ENCODE measurements around the gene MYH11.
"Not testable (repeated sequence)": the region's sequence is repeated elsewhere in the genome, so short reads cannot be mapped to it uniquely, and the experiment has no call there.

Gene MYH11

DNA sequence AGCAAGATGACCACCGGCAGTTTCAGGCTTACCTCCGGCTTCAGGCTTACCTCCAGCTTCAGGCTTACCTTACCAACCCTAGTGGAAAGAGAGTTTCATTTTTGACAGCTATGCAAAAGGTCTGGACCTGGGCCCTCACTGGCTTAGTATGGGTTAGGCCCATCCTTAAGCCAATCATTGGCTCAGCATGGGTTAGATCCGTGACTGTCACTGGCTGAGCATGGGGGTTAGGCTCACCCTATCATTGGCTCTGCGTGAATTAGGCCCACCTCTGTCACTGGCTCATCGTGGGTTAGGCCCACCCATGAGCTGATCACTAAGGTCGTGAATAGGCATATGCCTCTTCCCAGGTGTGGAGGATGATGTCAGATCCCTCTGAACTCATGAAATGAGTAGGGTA, 198.7 kb downstream of the MYH11 start:
- no peak overlapping the region for H3K9ac ChIP-seq (ENCODE audit: low read length)
- no peaks in the 10 kb centered on the region for H3K36me3 ChIP-seq (ENCODE audit: control insufficient read depth, insufficient read depth, low read length, severe bottlenecking)
- DNase-seq (ENCODE audit: low read depth) = no peak
- no peaks in the 10 kb centered on the region for H3K27me3 ChIP-seq (replicated peaks; ENCODE audit: control insufficient read depth, insufficient read depth, low read length)
- peaks cover 13% of the 10 kb centered on the region for H3K4me1 ChIP-seq (ENCODE audit: control insufficient read depth, insufficient read depth, low read length)
- no peak overlapping the region for H3K4me3 ChIP-seq (ENCODE audit: low read length)
- H3K9me3 ChIP-seq (ENCODE audit: control insufficient read depth, low read length) = no peaks in the 10 kb centered on the region

- not testable (repeated sequence) for H3K9ac ChIP-seq (ENCODE audit: low read length); H3K36me3 ChIP-seq (ENCODE audit: control insufficient read depth, insufficient read depth, low read length, severe bottlenecking); H3K27me3 ChIP-seq (replicated peaks; ENCODE audit: control insufficient read depth, insufficient read depth, low read length); H3K4me3 ChIP-seq (ENCODE audit: low read length); H3K9me3 ChIP-seq (ENCODE audit: control insufficient read depth, low read length); DNase-seq (ENCODE audit: low read depth)
- H3K4me1 ChIP-seq (ENCODE audit: control insufficient read depth, insufficient read depth, low read length) = peaks cover 13% of the 10 kb centered on the region
Observed at GRCh38 chr16:15655561-15655960, 201.3 kb downstream of the MYH11 start.

DNA sequence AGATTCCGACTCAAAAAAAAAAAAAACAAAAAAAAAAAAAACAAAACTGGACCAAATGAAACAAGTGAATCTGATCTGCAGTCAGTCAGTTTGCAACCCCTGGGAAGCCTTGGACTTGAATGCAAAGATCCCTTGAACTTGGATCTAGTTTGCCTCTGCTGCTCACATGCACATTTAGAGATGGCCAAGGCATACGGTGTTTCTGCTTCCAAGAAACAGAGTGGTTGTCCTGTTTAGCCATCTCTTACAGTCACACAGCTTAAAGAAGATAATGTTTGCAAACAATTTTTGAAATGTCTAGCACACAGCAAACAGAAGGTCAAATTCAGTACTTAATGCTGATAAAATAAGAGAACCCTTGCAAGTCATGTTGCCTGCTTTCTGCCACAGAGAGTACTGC, 202.2 kb downstream of the MYH11 start:
- H3K4me3 ChIP-seq (ENCODE audit: low read length) = no peak overlapping the region
- H3K36me3 ChIP-seq (ENCODE audit: control insufficient read depth, insufficient read depth, low read length, severe bottlenecking) = no peaks in the 10 kb centered on the region
- no peak for DNase-seq (ENCODE audit: low read depth)
- H3K9ac ChIP-seq (ENCODE audit: low read length) = no peak overlapping the region
- H3K9me3 ChIP-seq (ENCODE audit: control insufficient read depth, low read length) = no peaks in the 10 kb centered on the region
- no peaks in the 10 kb centered on the region for H3K27me3 ChIP-seq (replicated peaks; ENCODE audit: control insufficient read depth, insufficient read depth, low read length)
- H3K4me1 ChIP-seq (ENCODE audit: control insufficient read depth, insufficient read depth, low read length) = peaks cover 8% of the 10 kb centered on the region

- H3K27me3 ChIP-seq (replicated peaks; ENCODE audit: control insufficient read depth, insufficient read depth, low read length) = no peaks in the 10 kb centered on the region
- peak overlapping the region; percentile 36 for H3K4me3 ChIP-seq (ENCODE audit: low read length)
- no peaks in the 10 kb centered on the region for H3K9me3 ChIP-seq (ENCODE audit: control insufficient read depth, low read length)
- DNase-seq (ENCODE audit: low read depth) = peak; percentile 86
- peaks cover 8% of the 10 kb centered on the region for H3K4me1 ChIP-seq (ENCODE audit: control insufficient read depth, insufficient read depth, low read length)
- H3K36me3 ChIP-seq (ENCODE audit: control insufficient read depth, insufficient read depth, low read length, severe bottlenecking) = no peaks in the 10 kb centered on the region
- no peak overlapping the region for H3K9ac ChIP-seq (ENCODE audit: low read length)
Observed at GRCh38 chr16:15653227-15653626, 203.6 kb downstream of the MYH11 start.

Data from adipocyte (in vitro differentiated cells).